HG03159 (cell line): Measurements from ENCODE around the gene SLC25A10.

Experiments
- ATAC-seq: cut with Tn5 transposase; IDR thresholded peaks from one replicate; pipeline ENCODE4 v1.9.1; 2021; ENCODE audit warnings: mild to moderate bottlenecking, moderate library complexity; ENCODE audit not compliant: unreplicated experiment

The SLC25A10 gene

GRCh38 chr17:81705518-81706231 lies 6.4 kb upstream of the SLC25A10 start:
- ATAC-seq: no peak

DNA sequence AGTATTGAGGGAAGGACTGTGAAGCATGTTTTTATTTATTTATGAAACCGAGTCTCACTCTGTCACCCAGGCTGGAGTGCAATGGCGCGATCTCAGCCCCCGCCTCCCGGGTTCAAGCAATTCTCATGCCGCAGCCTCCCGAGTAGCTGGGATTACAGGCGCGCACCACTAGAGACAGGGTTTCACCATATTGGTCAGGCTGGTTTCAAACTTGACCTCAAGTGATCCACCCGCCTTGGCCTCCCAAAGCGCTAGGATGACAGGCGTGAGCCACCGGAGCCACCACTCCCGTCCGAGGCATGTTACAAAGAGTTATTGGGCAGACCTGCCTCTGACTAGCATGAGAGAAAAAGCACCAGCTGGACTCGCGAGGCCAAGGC lies 5.9 kb upstream of the SLC25A10 start:
- ATAC-seq: no peak

GRCh38 chr17:81706757-81707624 lies 5.1 kb upstream of the SLC25A10 start:
- ATAC-seq: no peak

GRCh38 chr17:81707725-81708646 lies 4.1 kb upstream of the SLC25A10 start:
- no peak for ATAC-seq

GRCh38 chr17:81708739-81709185 lies 3.3 kb upstream of the SLC25A10 start:
- no peak for ATAC-seq

GRCh38 chr17:81710514-81711308 lies 1.4 kb upstream of the SLC25A10 start:
- ATAC-seq: no peak

DNA sequence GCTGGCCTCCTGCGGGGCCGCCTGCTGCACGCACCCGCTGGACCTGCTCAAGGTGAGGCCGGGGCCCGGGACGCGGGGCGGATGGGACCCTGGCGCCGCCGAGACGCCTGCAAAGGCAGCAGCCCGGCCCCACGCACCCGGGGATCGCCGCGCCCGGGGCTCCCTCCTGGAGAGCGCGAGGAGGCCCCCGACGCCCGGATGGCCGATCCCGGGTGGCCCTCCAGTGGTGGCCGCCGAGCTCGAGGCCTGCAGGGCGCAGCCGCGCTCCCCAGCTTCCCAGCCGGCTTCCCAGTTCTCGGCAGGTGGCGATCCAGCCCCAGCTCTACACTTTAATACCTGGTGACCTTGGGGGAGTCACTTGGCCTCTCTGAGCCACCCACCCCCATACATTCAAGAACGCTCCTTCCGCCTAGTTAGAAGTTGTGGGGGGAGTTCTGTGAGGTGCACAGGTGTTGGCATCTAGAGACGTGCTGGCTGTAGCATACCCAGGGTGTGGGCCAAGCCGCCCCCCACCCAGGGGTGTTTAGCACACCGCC lies 452 bp downstream of the SLC25A10 start:
- peak; percentile 10 for ATAC-seq

DNA sequence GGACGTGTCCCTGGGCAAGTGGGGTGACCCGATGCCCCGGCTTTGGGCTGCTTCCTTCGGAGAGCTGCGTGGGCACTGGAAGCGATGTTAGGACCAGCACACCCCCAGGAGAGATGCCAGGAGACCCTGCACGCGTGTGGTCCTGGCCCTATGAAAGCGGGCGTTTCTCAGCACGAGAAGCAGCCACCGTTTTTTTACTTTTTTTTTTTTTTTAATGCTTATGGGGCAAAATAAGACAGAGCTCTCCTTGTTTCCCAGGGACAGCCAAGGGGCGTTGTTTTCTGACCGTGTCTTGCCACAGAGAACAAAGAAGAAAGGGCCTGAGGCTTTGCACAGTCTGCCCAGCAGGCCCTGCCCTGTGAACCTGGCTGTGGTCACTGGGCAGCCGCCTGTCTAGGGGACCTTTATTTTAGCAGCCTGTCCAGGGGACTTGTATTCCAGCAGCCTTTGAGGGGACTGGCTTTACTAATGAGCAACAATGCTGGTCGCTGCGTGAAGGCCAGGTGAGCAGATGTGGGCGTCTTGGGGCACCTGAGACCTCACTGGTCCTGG lies 996 bp downstream of the SLC25A10 start:
- no peak for ATAC-seq

DNA sequence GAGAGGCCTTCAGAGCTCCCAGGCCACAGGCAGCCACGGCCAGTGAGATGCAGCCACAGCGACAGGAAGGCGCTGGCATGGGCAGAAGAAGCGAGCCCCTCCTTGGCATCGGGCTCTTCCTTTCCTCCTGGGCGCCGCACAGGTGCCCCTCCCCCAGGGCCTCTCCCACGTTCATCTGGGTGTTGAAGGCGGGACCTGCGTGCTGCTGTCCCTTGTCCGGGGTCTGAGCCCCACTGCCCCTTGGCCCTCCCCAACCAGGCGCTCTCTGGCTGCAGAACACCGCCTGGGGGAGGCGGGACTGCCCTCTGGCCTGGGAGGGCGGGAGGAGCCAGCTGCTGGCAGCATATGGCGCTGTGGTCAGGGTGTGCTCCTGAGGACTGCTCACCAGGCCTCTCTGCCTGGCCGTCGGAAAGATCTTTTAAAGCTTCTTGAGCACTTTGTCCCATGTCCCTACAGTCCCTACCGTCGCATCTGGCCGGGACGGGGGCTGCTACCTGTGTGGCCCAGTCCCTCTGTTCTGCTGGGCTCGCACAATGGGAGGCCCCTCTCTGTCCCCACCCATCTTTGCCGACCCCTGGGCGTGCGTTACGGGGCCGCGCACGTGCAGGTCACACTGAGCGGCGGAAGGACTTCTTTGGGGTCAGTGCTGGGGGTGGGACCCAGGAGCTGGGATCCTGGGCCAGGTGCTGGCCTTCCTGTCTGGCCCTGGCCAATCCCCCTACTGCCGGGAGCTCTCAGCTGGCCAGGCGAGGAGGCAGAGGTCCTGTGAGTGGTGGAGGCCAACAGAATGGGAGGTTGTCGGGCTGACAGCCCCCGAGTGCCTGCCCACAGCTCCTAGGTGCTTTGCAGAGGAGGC lies 1.7 kb downstream of the SLC25A10 start:
- ATAC-seq: no peak

DNA sequence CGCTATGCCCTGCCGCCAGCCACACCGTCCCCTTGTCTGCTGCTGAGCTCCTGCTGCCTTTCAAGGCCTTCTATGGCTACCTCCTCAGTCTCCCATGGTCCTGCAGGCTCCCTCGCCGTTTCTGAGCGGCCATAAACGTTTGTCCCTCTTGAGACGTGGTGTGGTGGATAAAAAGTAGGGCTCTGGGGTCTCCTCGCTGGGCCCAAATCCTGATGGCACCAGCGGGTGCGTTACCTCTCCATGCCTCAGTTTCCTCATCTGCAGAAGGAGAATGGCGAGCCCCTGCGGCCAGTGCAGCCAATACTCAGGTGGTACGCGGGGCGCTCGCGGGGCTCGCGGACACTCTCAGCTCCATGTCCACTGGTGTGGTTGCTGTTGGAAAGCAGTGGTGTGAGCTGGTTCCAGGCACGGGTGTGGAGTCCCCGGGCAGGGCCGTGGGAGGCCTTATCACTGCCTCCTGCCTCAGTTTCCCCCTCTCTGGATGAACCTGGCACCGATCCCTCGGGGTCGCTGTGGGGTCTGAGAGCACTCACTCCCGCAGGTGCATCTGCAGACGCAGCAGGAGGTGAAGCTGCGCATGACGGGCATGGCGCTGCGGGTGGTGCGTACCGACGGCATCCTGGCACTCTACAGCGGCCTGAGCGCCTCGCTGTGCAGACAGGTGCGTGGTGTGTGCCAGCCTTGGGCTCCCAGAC lies 2.5 kb downstream of the SLC25A10 start:
- no peak for ATAC-seq

- no peak for ATAC-seq
Observed at GRCh38 chr17:81715107-81715871, 3.2 kb downstream of the SLC25A10 start.

- no peak for ATAC-seq
Observed at GRCh38 chr17:81715872-81716673, 4.0 kb downstream of the SLC25A10 start.

- ATAC-seq: no peak
Observed at GRCh38 chr17:81716674-81716996, 4.6 kb downstream of the SLC25A10 start.

DNA sequence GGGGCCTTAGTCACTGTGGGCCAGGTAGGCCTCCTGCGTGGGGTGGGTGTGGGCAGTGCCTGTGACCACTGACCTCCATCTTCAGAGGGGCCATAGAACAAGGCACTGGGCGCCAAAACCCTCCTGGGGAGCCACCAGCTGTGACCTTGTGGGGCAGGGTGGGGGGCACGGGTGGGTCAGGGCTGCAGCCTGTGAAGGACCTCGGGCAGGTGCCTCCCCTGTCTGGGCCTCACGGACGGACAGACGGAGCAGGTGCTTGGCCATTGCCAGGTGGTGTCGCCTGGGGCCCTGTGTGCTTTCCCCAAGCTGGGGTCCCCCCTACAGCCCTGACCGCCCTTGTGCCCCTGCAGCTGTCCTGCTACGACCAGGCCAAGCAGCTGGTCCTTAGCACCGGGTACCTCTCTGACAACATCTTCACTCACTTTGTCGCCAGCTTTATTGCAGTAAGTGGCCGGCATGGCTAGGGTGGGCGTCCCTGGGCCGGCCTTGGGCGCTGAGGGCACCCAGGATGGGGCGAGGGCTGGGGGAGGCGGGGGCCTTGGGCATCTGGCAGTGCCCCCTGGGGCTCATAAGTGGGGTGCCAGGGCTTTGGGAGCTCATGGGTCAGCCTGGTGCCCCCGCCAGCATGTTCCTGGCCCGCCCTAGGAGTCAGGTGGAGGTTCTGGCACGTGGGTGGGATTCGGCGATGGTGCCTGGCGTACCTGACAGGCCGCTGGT lies 5.1 kb downstream of the SLC25A10 start:
- ATAC-seq: no peak

- ATAC-seq: no peak
Observed at GRCh38 chr17:81717766-81718089, 5.6 kb downstream of the SLC25A10 start.
